ENCODE results near the gene FAM216B.

Gene FAM216B

GRCh38 chr13:42836930-42837690 is 55.7 kb downstream of the FAM216B start:
- no peak for DNase-seq

All from DMS153 (cell line).